Measurements from ENCODE around the gene TUBG2.

The TUBG2 gene

DNA sequence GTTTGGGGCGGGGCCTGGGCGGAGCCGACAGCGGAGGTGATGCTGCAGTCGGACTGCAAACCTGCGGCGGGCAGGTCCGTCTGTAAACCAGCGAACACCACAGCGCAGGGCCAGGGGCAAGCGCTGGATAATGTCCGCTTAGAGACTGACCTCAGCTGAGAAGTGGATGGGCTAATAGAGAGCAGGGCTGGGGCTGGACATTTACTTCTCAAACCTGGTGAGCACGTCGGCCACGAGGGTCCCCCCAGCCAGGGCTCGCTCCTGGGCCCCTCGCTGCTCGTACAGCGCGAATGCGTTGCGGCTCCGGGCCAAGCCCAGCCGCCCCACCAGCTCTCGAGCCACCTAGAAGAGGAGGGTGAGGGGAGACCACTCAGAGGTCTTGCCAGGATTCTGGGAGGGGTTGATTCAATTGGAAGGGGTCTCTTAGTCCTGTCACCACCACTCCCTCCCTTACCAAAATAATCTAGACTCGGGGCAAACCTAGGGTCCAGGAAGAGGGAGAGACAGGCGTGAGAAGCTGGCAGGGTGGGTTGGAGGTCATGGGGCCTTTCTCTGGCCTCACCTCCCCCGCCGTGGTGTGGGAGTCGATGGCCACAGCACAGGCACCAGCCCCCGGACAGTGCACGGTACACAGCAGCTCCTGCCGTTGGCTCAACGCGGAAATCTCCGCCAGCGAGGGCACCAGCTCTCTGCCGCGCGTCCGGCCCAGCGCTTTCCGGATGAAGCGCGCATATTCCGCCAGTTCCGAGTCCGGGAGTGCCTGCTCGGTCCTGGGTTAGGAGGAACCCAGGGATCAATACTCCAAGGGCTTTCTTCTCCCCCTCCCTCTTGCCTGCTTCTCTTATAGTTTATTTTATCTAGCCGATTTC lies 11.9 kb downstream of the TUBG2 start:
- Histone ChIP-seq H3K4me1 (ENCODE audit: insufficient read depth, insufficient read length) (peaks cover 44% of the 10 kb centered on the region), H3K27me3 (ENCODE audit: insufficient read depth, insufficient read length) (peaks cover 5% of the 10 kb centered on the region), H3K4me3 (ENCODE audit: insufficient read length, low read depth) (no peak overlapping the region), H3K36me3 (ENCODE audit: insufficient read depth, insufficient read length, low read length) (peaks cover 54% of the 10 kb centered on the region), H3K9ac (ENCODE audit: insufficient read length, low read depth) (no peak overlapping the region), H3K9me3 (ENCODE audit: insufficient read depth, low read length) (no peaks in the 10 kb centered on the region)
- no peak for DNase-seq (ENCODE audit: low read depth, low spot score)
- TF ChIP-seq SUZ12 (IDR thresholded peaks at IDR 0.05; ENCODE audit: extremely low read depth, insufficient read depth, insufficient read length) (no peak), ZNF274 (IDR thresholded peaks at IDR 0.05; ENCODE audit: low read depth, low read length) (no peak), YY1 (IDR thresholded peaks at IDR 0.05; ENCODE audit: insufficient read depth, insufficient read length) (no peak)

DNA sequence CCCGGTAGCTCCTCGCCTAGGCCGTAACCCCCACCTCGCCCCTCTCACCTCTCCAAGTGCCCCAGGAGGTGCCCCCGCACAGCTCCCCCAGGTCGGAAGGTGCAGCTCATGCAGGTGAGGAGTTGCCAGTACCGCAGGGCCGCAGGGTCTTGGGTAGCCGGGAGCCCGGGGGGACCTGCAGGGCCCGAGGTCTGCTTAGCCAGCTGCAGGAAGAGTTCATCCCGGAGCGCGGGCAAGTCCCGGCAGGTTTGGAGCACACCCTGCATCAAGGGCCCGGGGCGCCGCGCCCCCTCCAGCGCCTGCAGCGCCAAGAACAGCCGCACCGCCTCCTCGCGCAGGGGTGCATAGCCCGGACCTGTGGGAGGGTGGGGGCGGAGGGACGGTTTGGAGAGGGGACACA lies 13.0 kb downstream of the TUBG2 start:
- peaks cover 44% of the 10 kb centered on the region for H3K4me1 ChIP-seq (ENCODE audit: insufficient read depth, insufficient read length)
- H3K4me3 ChIP-seq (ENCODE audit: insufficient read length, low read depth) = no peak overlapping the region
- TF ChIP-seq ZNF274 (IDR thresholded peaks at IDR 0.05; ENCODE audit: low read depth, low read length) (no peak), SUZ12 (IDR thresholded peaks at IDR 0.05; ENCODE audit: extremely low read depth, insufficient read depth, insufficient read length) (no peak), YY1 (IDR thresholded peaks at IDR 0.05; ENCODE audit: insufficient read depth, insufficient read length) (no peak)
- H3K9ac ChIP-seq (ENCODE audit: insufficient read length, low read depth) = no peak overlapping the region
- H3K27me3 ChIP-seq (ENCODE audit: insufficient read depth, insufficient read length) = peaks cover 5% of the 10 kb centered on the region
- no peak for DNase-seq (ENCODE audit: low read depth, low spot score)
- peaks cover 45% of the 10 kb centered on the region for H3K36me3 ChIP-seq (ENCODE audit: insufficient read depth, insufficient read length, low read length)
- H3K9me3 ChIP-seq (ENCODE audit: insufficient read depth, low read length) = no peaks in the 10 kb centered on the region

DNA sequence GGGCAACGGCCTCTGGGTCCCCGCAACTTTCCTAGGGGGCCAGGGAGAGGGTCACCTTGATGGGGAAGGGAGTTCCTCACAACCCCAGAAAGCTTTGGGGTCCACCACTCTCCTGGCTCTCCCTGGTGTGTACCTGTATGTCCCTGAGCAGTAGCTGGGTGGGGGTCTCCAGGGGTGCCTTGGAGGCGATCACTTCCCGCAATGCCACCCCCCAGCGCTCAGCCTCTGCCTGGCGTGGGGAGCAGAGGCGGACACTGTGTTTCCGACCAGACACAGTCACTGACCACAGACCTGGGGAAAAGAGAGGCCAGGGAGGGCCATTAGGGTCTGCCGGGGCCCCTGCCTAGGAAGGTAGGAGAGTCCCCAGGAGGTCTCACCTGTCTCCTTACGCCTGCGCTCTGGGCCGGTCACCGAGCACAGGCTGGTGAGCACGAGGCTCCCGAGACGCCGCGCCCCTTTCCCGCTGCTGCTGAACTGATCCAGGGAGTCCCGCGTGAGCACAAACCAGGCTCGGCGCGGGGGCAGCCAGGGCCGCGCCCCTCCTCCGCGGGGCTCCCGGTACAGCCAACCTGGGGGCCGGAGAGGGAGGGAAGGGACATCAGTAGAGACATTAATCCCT lies 14.3 kb downstream of the TUBG2 start:
- H3K4me3 ChIP-seq (ENCODE audit: insufficient read length, low read depth) = no peak overlapping the region
- H3K36me3 ChIP-seq (ENCODE audit: insufficient read depth, insufficient read length, low read length) = peaks cover 32% of the 10 kb centered on the region
- peaks cover 35% of the 10 kb centered on the region for H3K4me1 ChIP-seq (ENCODE audit: insufficient read depth, insufficient read length)
- peak overlapping the region; percentile 32 for H3K9ac ChIP-seq (ENCODE audit: insufficient read length, low read depth)
- H3K27me3 ChIP-seq (ENCODE audit: insufficient read depth, insufficient read length) = peaks cover 5% of the 10 kb centered on the region
- TF ChIP-seq ZNF274 (IDR thresholded peaks at IDR 0.05; ENCODE audit: low read depth, low read length) (no peak), YY1 (IDR thresholded peaks at IDR 0.05; ENCODE audit: insufficient read depth, insufficient read length) (no peak), SUZ12 (IDR thresholded peaks at IDR 0.05; ENCODE audit: extremely low read depth, insufficient read depth, insufficient read length) (no peak)
- no peak for DNase-seq (ENCODE audit: low read depth, low spot score)
- no peaks in the 10 kb centered on the region for H3K9me3 ChIP-seq (ENCODE audit: insufficient read depth, low read length)

DNA sequence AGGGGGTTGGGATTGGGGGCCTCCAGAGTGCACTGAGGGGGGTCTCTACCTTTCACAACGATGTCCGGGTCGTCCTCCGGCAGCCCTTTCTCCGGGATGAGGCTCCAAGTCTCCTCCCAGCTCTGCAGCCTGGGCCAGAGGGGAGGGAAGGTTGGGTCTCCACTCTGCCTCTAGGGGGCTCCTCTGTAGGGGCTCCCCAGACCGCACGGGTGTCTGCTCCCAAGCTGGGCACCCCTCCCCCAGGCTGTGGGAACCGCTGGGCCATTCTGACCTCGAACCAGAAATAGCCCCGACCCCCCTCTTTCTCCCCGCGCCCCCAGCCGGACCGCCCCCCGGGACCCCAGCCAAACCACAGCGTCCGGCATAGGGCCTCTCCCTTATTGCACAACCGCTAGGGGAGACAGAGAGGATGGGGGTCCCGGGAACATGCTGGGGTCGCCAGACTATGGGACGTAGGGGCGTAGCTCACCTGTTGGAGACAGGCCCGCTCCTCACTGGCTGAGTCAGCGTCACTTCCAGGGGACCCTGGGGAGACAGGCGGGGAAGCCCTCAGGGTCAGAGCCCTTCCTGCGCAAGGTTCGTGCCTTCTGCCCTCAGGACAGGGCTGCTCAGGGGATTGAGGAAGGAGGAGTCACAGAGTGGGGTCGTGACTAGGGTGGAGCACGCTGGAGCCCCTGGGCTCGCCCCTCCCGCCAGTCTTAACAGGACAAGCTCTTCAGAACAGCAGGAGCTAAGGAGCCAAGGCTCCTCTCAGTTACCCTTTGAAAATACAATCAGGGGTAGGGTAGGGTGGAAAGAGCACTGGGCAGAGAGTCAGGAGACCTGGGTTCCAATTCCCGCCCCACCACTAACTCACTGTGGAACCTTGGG lies 15.0 kb downstream of the TUBG2 start:
- Histone ChIP-seq H3K9ac (ENCODE audit: insufficient read length, low read depth) (peak overlapping the region; percentile 32), H3K36me3 (ENCODE audit: insufficient read depth, insufficient read length, low read length) (peaks cover 31% of the 10 kb centered on the region), H3K4me1 (ENCODE audit: insufficient read depth, insufficient read length) (peaks cover 32% of the 10 kb centered on the region), H3K4me3 (ENCODE audit: insufficient read length, low read depth) (no peak overlapping the region), H3K27me3 (ENCODE audit: insufficient read depth, insufficient read length) (peaks cover 5% of the 10 kb centered on the region), H3K9me3 (ENCODE audit: insufficient read depth, low read length) (no peaks in the 10 kb centered on the region)
- TF ChIP-seq SUZ12 (IDR thresholded peaks at IDR 0.05; ENCODE audit: extremely low read depth, insufficient read depth, insufficient read length) (no peak), YY1 (IDR thresholded peaks at IDR 0.05; ENCODE audit: insufficient read depth, insufficient read length) (no peak), ZNF274 (IDR thresholded peaks at IDR 0.05; ENCODE audit: low read depth, low read length) (no peak)
- no peak for DNase-seq (ENCODE audit: low read depth, low spot score)

DNA sequence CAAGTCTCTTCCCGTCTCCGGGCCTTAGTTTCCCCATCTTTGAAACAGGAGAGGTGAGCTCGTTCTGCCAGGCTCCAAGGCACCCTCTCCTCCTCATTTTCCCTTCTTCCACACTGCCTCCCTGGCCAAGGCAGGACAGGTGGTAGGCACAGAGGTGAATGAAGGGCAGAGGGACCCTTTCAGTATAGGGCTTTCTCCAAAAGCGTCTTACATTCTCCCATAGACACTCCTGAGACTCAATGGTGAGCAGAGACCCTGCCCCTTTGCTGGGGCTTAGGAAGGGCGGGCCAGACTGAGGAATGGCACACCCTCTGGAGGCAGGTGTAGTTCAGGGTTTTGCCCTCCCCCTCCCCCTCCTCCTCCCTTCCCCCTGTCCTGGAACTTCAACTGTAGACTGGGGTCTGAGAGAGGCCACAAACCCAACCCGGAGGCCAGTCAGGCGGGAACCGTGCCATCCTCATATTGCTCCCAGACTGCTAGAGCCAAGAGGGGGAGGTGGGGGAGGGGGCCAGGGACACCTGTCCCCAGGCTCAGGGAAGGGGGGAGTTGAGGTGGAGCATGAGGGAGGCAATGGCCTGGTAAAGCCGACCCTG lies 15.8 kb downstream of the TUBG2 start:
- peaks cover 25% of the 10 kb centered on the region for H3K4me1 ChIP-seq (ENCODE audit: insufficient read depth, insufficient read length)
- H3K9ac ChIP-seq (ENCODE audit: insufficient read length, low read depth) = peak overlapping the region; percentile 89
- TF ChIP-seq ZNF274 (IDR thresholded peaks at IDR 0.05; ENCODE audit: low read depth, low read length) (no peak), SUZ12 (IDR thresholded peaks at IDR 0.05; ENCODE audit: extremely low read depth, insufficient read depth, insufficient read length) (no peak), YY1 (IDR thresholded peaks at IDR 0.05; ENCODE audit: insufficient read depth, insufficient read length) (no peak)
- no peaks in the 10 kb centered on the region for H3K9me3 ChIP-seq (ENCODE audit: insufficient read depth, low read length)
- peak overlapping the region; percentile 94 for H3K4me3 ChIP-seq (ENCODE audit: insufficient read length, low read depth)
- no peak for DNase-seq (ENCODE audit: low read depth, low spot score)
- H3K27me3 ChIP-seq (ENCODE audit: insufficient read depth, insufficient read length) = peaks cover 8% of the 10 kb centered on the region
- peaks cover 27% of the 10 kb centered on the region for H3K36me3 ChIP-seq (ENCODE audit: insufficient read depth, insufficient read length, low read length)

DNA sequence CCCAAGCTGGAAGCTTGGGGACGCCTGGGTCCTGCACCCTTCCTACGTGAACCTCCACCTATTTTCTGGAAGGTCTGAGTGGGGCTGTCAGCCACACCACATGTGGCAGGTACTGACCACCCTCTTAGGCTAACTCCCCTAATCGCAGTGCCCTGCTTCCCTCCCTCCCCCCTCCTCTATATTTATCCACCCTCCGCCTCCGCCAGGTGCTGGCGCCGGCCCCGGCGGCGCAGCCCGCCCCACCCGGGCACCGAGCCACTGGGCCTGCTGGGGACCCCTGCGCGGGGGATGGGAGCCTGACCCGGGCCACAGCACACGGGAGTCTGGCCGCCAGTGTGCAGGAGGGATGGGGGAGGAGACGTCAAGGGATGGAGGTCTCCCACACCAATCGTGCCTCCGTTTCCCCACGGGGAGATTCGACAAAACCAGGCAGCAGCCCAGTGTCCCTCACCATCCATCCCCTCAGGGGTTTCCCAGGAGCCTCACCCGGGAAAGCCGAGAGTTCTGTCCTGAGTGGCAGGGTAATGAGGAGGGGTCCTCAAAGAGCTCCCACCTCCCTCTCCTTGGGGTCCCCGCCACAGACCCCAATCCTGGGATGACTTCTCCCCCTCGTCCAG lies 16.4 kb downstream of the TUBG2 start:
- H3K9ac ChIP-seq (ENCODE audit: insufficient read length, low read depth) = peak overlapping the region; percentile 89
- no peak for DNase-seq (ENCODE audit: low read depth, low spot score)
- H3K4me3 ChIP-seq (ENCODE audit: insufficient read length, low read depth) = peak overlapping the region; percentile 94
- H3K27me3 ChIP-seq (ENCODE audit: insufficient read depth, insufficient read length) = peaks cover 14% of the 10 kb centered on the region
- peaks cover 27% of the 10 kb centered on the region for H3K36me3 ChIP-seq (ENCODE audit: insufficient read depth, insufficient read length, low read length)
- no peaks in the 10 kb centered on the region for H3K9me3 ChIP-seq (ENCODE audit: insufficient read depth, low read length)
- TF ChIP-seq YY1 (IDR thresholded peaks at IDR 0.05; ENCODE audit: insufficient read depth, insufficient read length) = no peak
- no peak for TF ChIP-seq SUZ12 (IDR thresholded peaks at IDR 0.05; ENCODE audit: extremely low read depth, insufficient read depth, insufficient read length)
- no peak for TF ChIP-seq ZNF274 (IDR thresholded peaks at IDR 0.05; ENCODE audit: low read depth, low read length)
- H3K4me1 ChIP-seq (ENCODE audit: insufficient read depth, insufficient read length) = peaks cover 31% of the 10 kb centered on the region
